H7 (cell line): Measurements from ENCODE around the gene ZNF736. TPM values are rescaled to one million over a fixed set of nuclear protein-coding genes. Genes with fewer than 3 reads are reported as not detected.
"Not testable (repeated sequence)": the region's sequence is repeated elsewhere in the genome, so short reads cannot be mapped to it uniquely, and the experiment has no call there.

Experiments used
- DNase-seq: peaks from one replicate; pipeline ENCODE4 v3.0.0; 2012
- H3K27me3 ChIP-seq: 2 replicates; pipeline ENCODE4 v1.6.0; 2011; ENCODE audit warnings: mild to moderate bottlenecking, low read length; ENCODE audit not compliant: control insufficient read depth, insufficient read depth
- H3K36me3 ChIP-seq: replicated peaks from 2 replicates; pipeline ENCODE4 v1.5.1; 2011; ENCODE audit warnings: low read length; ENCODE audit not compliant: control insufficient read depth, insufficient read depth
- H3K4me3 ChIP-seq: 2 replicates; pipeline ENCODE4 v1.5.1; 2011; ENCODE audit warnings: low read depth, mild to moderate bottlenecking, control low read depth, low read length, moderate library complexity; ENCODE audit not compliant: insufficient read depth
- total RNA-seq: library from RNA; depleted of rRNA; stranded (reverse); fragments of >200 nt; shearing (Covaris generic); gene quantifications from 2 replicates; pipeline ENCODE4 v1.2.3, GENCODE V29; 2014; rRNA removed

ZNF736 gene
- total RNA-seq, 1 experiment from 2014 or later = not detected

DNA sequence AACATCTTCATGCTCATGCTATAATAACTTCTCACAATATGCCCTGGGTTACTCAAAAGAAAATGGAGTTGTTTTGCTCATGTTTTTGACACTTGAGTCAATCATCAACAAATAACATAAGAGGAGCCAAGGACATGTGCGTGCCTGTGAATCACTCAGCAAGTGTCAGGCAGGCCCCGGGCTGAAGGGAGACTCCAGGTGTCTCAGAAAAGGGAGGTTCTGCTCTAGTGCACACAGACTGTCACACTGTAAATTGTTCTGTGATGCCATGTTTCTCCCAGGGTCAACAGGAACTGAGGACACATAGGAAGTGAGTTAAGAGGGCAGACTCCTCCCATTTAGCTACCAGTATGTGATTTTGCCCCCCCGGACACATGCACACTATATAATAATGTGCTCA is 10.4 kb downstream of the ZNF736 start:
- not testable (repeated sequence) for H3K4me3 ChIP-seq, H3K36me3 ChIP-seq, DNase-seq, H3K27me3 ChIP-seq

DNA sequence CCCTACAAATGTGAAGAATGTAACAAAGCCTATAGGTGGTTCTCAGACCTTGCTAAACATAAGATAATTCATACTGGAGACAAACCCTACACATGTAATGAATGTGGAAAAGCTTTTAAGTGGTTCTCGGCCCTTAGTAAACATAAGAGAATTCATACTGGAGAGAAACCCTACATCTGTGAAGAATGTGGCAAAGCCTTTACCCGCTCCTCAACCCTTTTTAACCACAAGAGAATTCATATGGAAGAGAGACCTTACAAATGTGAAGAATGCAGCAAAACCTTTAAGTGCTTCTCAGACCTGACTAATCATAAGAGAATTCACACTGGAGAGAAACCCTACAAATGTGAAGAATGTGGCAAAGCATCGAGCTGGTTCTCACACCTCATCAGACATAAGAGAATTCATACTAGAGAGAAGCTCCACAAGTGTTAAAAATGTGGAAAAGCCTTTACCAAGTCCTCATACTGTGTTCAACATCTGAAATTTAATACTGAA is 35.0 kb downstream of the ZNF736 start:
- H3K4me3 ChIP-seq, DNase-seq, H3K27me3 ChIP-seq, H3K36me3 ChIP-seq: not testable (repeated sequence)

DNA sequence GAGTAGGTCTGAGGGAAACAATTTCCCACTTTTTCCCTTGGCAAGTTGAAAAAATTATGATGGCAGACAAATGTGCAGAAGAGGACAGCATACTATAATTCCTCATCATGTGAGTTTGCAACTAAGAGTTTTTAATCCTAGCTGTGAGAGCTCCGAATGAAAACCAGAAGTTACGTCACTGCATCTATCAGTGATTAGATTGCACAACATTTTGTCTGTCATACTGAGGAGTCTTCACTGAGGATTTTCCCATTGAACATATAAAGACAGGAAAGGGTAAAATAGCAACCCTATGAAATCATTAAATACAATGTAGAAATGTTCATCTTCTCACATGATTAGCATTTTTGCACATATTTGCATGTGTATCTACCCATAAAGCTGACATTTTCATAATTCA is 45.8 kb downstream of the ZNF736 start:
- Histone ChIP-seq H3K36me3 (no peaks in the 10 kb centered on the region), H3K27me3 (no peaks in the 10 kb centered on the region), H3K4me3 (no peak overlapping the region)
- DNase-seq = no peak

DNA sequence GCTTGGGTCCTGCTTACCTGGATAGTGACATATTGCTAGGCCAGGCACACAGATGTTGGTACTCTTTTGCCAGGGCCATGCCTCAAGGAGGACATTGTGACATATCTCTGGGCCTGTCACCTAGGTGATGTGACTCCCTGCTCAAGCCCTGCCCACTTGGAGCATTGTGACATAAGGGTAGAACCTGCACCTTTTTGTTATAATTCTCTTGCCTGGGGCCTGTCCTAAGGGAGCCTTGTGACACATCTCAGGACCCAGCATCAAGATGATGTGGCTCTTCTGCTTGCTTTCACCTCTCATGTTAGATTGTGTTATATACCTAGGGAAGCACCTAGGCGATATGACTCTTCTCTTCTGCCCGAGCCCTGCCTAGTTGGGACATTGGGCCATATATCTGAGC is 57.4 kb downstream of the ZNF736 start:
- Histone ChIP-seq H3K27me3 (no peaks in the 10 kb centered on the region), H3K36me3 (no peaks in the 10 kb centered on the region), H3K4me3 (no peak overlapping the region)
- no peak for DNase-seq

DNA sequence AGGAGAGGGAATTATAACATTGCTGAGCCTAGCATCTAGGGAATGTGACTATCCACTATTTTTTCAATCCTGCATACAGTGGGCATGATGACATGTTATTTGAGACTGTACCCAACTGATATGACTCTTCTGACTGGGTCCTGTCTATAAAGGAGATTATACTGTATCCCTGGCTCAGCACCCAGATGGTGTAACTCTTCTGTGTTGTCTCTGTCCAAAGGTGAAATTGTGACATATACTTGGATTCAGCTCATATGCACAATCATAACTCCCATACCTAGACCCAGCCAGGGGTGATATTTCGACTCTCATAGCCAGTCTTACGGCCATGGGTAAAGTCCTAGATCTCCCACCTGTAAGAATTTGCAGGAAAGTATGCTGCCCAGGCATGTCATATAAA is 59.3 kb downstream of the ZNF736 start:
- Histone ChIP-seq H3K27me3 (no peaks in the 10 kb centered on the region), H3K4me3 (no peak overlapping the region), H3K36me3 (no peaks in the 10 kb centered on the region)
- no peak for DNase-seq

DNA sequence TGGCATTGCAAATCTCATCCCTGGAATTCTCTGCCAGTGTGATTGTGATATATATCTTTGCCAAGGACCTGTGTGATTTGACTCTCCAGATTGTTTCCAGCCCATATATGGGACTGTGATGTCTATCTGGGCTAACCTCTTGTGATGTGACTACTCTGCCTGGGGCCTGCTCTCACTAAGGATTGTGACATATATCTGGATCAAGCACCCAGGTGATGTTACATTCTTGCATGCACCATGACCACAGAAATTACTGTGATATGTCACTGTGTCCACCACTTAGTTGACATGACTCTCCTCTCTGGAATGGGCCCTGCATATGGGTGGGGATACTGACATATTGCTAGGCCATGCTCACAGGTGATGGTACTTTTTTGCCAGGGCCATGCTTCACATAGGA is 86.6 kb downstream of the ZNF736 start:
- Histone ChIP-seq H3K27me3 (no peaks in the 10 kb centered on the region), H3K4me3 (no peak overlapping the region), H3K36me3 (no peaks in the 10 kb centered on the region)
- no peak for DNase-seq

Other genes with a start within 250 kb of the ZNF736 start
- gene ZNF735, start 106.8 kb upstream of the ZNF736 start, total RNA-seq = not detected in 2 replicates
- not detected in 2 replicates for gene ZNF679, start 85.5 kb upstream of the ZNF736 start, total RNA-seq
- not detected in 2 replicates for gene ZNF680, start 249.1 kb downstream of the ZNF736 start, total RNA-seq